Lung (tissue), 12 donors: ENCODE data around the gene OOSP1. TPM values are rescaled to one million over a fixed set of nuclear protein-coding genes. Genes with fewer than 3 reads are reported as not detected.
"Not testable (repeated sequence)": the region's sequence is repeated elsewhere in the genome, so short reads cannot be mapped to it uniquely, and the experiment has no call there.

Experiments used
- ATAC-seq: fragments of 200-7000 bp; cut with Tn5 transposase; one replicate; pipeline ENCODE4 v1.9.1; 2020; ENCODE audit warnings: moderate number of reproducible peaks; ENCODE audit not compliant: insufficient read depth, low FRiP score
- DNase-seq, 3 donors: peaks; one replicate each; pipeline ENCODE4 v3.0.0-alpha.2; 2013 to 2017
- H3K27ac ChIP-seq, 2 donors: one replicate each; pipeline ENCODE4 v1.5.1; 2013; ENCODE audit warnings: mild to moderate bottlenecking in 2 of 2, moderate library complexity in 2 of 2, control low read depth in 1 of 2, inconsistent platforms in 1 of 2, low read depth in 1 of 2, low read length in 1 of 2
- H3K27me3 ChIP-seq, 3 donors: one replicate each; pipeline ENCODE4 v1.5.1; 2013; ENCODE audit warnings: low read length in 2 of 3; ENCODE audit not compliant: control insufficient read depth in 3 of 3, insufficient read depth in 3 of 3
- H3K36me3 ChIP-seq, 4 donors: one replicate each; pipeline ENCODE4 v1.5.1; 2013; ENCODE audit warnings: low read length in 4 of 4, mild to moderate bottlenecking in 1 of 4, moderate library complexity in 1 of 4; ENCODE audit not compliant: control insufficient read depth in 4 of 4, insufficient read depth in 4 of 4
- H3K4me1 ChIP-seq, 5 donors: one replicate each; pipeline ENCODE4 v1.5.1; 2013; ENCODE audit warnings: low read length in 5 of 5, mild to moderate bottlenecking in 2 of 5, moderate library complexity in 1 of 5; ENCODE audit not compliant: control insufficient read depth in 5 of 5, insufficient read depth in 5 of 5
- H3K4me3 ChIP-seq: one replicate; pipeline ENCODE4 v1.5.1; 2013; ENCODE audit warnings: mild to moderate bottlenecking, control low read depth, moderate library complexity
- H3K9ac ChIP-seq, 2 donors: one replicate each; pipeline ENCODE4 v1.5.1; 2013; ENCODE audit warnings: low read length in 2 of 2, control low read depth in 1 of 2; ENCODE audit not compliant: insufficient read depth in 1 of 2
- H3K9me3 ChIP-seq, 4 donors: one replicate each; pipeline ENCODE4 v1.5.1; 2013; ENCODE audit warnings: low read length in 3 of 4, mild to moderate bottlenecking in 1 of 4, moderate library complexity in 1 of 4; ENCODE audit not compliant: control insufficient read depth in 4 of 4, insufficient read depth in 3 of 4
- CTCF ChIP-seq: IDR thresholded peaks from 2 replicates; pipeline ENCODE4 v1.5.1; 2012; ENCODE audit warnings: mild to moderate bottlenecking; ENCODE audit errors: control extremely low read depth, extremely low read depth
- WGBS, 2 donors: extraction: QIAGEN DNeasy Blood & Tissue Kit; methylation state at CpG; one replicate each; pipeline ENCODE4 v1.1.7; 2013; 5-methylcytosine and 5-hydroxymethylcytosine counted together
- polyA plus RNA-seq, 2 donors: library from polyadenylated mRNA; stranded (reverse); fragments of 200-250 nt; gene quantifications; one replicate each; pipeline ENCODE4 v1.2.1, GENCODE V29; 2013
- total RNA-seq, 2 donors: library from RNA; depleted of rRNA in 1 of 2; stranded (reverse); fragments of >200 nt in 1 of 2; gene quantifications; one replicate each; pipeline ENCODE4 v1.2.1, GENCODE V29; 2014 to 2021
- donor health status: control.
- donor health status: control.
- donor health status: Bipolar disorder and iron deficiency.
- donor health status: healthy.
- donor health status: DM: yes; HTN: yes; CAD: no.

OOSP1 gene
- total and polyA plus RNA-seq, 4 donors: not detected

GRCh38 chr11:59973097-59973496 lies 34.9 kb downstream of the OOSP1 start:
- ATAC-seq (no peak), DNase-seq (no peak)
- Histone ChIP-seq H3K9ac (no peak overlapping the region), H3K9me3 (no peaks in the 10 kb centered on the region), H3K4me1 (peaks cover 0 to 1% (median 0%) of the 10 kb centered on the region in 5 donors), H3K36me3 (no peaks in the 10 kb centered on the region), H3K27ac (no peak overlapping the region), H3K27me3 (no peaks in the 10 kb centered on the region), H3K4me3 (no peak overlapping the region)
- 70 to 86% methylated on average over 5 of the region's 5 CpGs for WGBS, 2 donors
- no peak for TF ChIP-seq CTCF

GRCh38 chr11:59981106-59981770 lies 43.0 kb downstream of the OOSP1 start:
- Histone ChIP-seq H3K36me3 (no peaks in the 10 kb centered on the region), H3K27me3 (no peaks in the 10 kb centered on the region), H3K4me3 (no peak overlapping the region), H3K4me1 (no peaks in the 10 kb centered on the region), H3K27ac (no peak overlapping the region), H3K9me3 (no peaks in the 10 kb centered on the region), H3K9ac (no peak overlapping the region)
- ATAC-seq: no peak
- no peak for DNase-seq
- TF ChIP-seq CTCF: no peak
- WGBS, 2 donors: 90 to 97% methylated on average over 4 of the region's 4 CpGs

GRCh38 chr11:59982037-59982436 lies 43.8 kb downstream of the OOSP1 start:
- not testable (repeated sequence) for H3K4me3 ChIP-seq, H3K36me3 ChIP-seq, H3K9me3 ChIP-seq, ATAC-seq, H3K9ac ChIP-seq, H3K27ac ChIP-seq, H3K4me1 ChIP-seq, DNase-seq, H3K27me3 ChIP-seq
- WGBS, 2 donors: 44 to 55% methylated on average over 4 of the region's 4 CpGs

GRCh38 chr11:59983212-59983611 lies 45.0 kb downstream of the OOSP1 start:
- TF ChIP-seq CTCF: no peak
- H3K4me3 ChIP-seq: no peak overlapping the region
- H3K36me3 ChIP-seq: no peaks in the 10 kb centered on the region
- H3K9me3 ChIP-seq: peaks cover 0 to 3% (median 0%) of the 10 kb centered on the region in 4 donors
- ATAC-seq: no peak
- no peak overlapping the region for H3K27ac ChIP-seq
- H3K27me3 ChIP-seq: no peaks in the 10 kb centered on the region
- 85 to 87% methylated on average over 1 of the region's 1 CpG for WGBS, 2 donors
- H3K4me1 ChIP-seq: no peaks in the 10 kb centered on the region
- no peak for DNase-seq
- no peak overlapping the region for H3K9ac ChIP-seq
